ENCODE results near the gene RAB42.

DNA sequence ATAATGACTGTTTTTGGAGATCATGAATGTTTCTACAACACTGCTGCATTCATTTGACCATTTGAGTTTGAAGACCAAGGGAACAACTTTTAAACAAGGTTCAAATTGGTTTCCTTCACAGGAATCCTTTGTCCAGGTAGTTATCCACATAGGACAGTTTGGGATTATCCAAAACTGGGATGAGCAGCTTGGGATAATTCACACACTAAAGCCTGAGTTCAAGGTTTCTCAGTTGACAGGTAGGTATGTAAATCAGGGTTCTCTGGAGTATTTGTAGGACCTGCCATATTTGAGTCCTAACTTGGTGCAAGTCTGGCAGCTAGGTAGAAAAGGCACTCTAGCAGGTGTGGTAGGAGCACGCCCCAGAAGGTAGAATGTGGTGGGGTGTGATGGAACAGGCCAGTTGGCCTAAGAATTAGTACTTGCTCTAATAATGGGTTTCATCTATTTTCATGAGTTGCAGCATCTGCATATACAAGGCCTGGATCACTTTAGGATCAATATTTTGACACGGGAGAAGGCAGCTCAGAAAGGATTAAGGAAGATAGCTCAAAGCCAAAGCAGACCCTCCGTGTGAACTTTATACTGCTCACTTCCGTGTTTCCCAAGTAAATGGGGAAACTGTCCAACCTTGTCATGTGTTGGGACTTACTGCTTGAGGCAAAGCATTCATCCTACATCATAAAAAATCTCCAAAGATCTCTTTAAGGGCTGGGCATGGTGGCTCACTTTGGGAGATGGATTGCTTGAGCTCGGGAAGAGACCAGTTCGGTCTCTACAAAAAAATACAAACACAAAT lies 14.1 kb upstream of the RAB42 start:
- TF ChIP-seq SMC3 (conservative IDR thresholded peaks at IDR 0.05; ENCODE audit: insufficient read depth, low read depth, low read length) (no peak), FOXK1 (CRISPR knock-in tag; IDR thresholded peaks at IDR 0.05; ENCODE audit: borderline replicate concordance) (no peak), NR4A1 (CRISPR knock-in tag; IDR thresholded peaks at IDR 0.05) (no peak), NR4A1 (tag; IDR thresholded peaks at IDR 0.05) (no peak), FOXJ3 (CRISPR knock-in tag; IDR thresholded peaks at IDR 0.05) (no peak), KAT2B (IDR thresholded peaks at IDR 0.05; ENCODE audit: low read depth, low read length) (no peak), POLR2AphosphoS5 (IDR thresholded peaks at IDR 0.05; ENCODE audit: control insufficient read depth, insufficient read depth, low read depth, low read length) (peak; percentile 90; the same call in 1 of the 2 replicates), ZFP30 (CRISPR knock-in tag; IDR thresholded peaks at IDR 0.05; ENCODE audit: borderline replicate concordance) (no peak)
- TF ChIP-seq, protein P1, sequence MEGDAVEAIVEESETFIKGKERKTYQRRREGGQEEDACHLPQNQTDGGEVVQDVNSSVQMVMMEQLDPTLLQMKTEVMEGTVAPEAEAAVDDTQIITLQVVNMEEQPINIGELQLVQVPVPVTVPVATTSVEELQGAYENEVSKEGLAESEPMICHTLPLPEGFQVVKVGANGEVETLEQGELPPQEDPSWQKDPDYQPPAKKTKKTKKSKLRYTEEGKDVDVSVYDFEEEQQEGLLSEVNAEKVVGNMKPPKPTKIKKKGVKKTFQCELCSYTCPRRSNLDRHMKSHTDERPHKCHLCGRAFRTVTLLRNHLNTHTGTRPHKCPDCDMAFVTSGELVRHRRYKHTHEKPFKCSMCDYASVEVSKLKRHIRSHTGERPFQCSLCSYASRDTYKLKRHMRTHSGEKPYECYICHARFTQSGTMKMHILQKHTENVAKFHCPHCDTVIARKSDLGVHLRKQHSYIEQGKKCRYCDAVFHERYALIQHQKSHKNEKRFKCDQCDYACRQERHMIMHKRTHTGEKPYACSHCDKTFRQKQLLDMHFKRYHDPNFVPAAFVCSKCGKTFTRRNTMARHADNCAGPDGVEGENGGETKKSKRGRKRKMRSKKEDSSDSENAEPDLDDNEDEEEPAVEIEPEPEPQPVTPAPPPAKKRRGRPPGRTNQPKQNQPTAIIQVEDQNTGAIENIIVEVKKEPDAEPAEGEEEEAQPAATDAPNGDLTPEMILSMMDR (IDR thresholded peaks at IDR 0.05 in 2 of 3, conservative IDR thresholded peaks at IDR 0.05 in 1 of 3; ENCODE audit: insufficient read depth in 2 of 3, low read depth in 1 of 3, low read length in 3 of 3): no peak
- TF ChIP-seq, protein P2, sequence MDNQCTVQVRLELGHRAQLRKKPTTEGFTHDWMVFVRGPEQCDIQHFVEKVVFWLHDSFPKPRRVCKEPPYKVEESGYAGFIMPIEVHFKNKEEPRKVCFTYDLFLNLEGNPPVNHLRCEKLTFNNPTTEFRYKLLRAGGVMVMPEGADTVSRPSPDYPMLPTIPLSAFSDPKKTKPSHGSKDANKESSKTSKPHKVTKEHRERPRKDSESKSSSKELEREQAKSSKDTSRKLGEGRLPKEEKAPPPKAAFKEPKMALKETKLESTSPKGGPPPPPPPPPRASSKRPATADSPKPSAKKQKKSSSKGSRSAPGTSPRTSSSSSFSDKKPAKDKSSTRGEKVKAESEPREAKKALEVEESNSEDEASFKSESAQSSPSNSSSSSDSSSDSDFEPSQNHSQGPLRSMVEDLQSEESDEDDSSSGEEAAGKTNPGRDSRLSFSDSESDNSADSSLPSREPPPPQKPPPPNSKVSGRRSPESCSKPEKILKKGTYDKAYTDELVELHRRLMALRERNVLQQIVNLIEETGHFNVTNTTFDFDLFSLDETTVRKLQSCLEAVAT (IDR thresholded peaks at IDR 0.05): no peak
